ENCODE measurements around the gene LPCAT3.
A peak's percentile ranks its signal among the peaks of the same experiment; 100 is the strongest.

Gene LPCAT3

DNA sequence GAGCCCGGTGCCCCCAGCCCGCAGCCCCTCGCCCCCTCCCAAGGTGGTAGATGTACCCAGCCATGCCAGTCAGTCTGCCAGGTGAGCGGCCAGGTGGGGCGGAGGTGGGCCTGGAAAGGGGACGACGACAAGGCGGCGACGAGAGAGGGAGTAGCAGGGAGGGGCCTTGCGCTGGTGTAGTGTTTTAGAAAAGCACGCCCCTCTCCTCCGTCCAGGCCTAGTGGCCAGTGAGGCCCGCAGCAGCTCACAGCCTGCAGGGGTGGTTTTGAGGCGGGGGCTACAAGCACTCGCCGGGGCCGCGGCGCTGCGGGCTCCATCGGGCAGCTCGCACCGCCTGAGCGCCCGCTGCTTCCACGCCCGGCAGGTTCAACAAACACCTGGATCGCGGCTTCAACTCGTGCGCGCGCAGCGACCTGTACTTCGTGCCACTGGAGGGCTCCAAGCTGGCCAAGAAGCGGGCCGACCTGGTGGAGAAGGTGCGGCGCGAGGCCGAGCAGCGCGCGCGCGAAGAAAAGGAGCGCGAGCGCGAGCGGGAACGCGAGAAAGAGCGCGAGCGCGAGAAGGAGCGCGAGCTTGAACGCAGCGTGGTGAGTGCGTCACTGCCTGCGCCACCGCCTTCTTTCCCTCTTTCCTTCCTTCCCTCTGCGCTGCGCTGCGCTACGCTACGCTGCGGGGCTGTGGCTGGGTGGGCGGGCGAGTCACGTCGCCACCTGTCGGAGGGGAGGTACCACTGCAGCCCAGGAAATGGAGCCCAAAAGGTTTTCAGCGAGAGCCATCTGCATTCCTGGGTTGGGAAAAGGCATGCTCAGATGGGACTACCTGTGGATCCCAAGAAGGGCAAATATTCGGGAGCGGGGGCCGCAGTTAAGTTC, 80.6 kb downstream of the LPCAT3 start:
- peak; percentile 98 for DNase-seq (ENCODE audit: low spot score)

DNA sequence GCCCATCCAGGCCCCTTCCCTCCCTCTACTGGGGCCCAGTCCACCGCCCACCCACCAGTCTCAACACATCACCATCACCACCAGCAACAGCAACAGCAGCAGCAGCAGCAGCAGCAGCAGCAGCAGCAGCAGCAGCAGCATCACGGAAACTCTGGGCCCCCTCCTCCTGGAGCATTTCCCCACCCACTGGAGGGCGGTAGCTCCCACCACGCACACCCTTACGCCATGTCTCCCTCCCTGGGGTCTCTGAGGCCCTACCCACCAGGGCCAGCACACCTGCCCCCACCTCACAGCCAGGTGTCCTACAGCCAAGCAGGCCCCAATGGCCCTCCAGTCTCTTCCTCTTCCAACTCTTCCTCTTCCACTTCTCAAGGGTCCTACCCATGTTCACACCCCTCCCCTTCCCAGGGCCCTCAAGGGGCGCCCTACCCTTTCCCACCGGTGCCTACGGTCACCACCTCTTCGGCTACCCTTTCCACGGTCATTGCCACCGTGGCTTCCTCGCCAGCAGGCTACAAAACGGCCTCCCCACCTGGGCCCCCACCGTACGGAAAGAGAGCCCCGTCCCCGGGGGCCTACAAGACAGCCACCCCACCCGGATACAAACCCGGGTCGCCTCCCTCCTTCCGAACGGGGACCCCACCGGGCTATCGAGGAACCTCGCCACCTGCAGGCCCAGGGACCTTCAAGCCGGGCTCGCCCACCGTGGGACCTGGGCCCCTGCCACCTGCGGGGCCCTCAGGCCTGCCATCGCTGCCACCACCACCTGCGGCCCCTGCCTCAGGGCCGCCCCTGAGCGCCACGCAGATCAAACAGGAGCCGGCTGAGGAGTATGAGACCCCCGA, 81.4 kb downstream of the LPCAT3 start:
- DNase-seq (ENCODE audit: low spot score), result no peak

DNA sequence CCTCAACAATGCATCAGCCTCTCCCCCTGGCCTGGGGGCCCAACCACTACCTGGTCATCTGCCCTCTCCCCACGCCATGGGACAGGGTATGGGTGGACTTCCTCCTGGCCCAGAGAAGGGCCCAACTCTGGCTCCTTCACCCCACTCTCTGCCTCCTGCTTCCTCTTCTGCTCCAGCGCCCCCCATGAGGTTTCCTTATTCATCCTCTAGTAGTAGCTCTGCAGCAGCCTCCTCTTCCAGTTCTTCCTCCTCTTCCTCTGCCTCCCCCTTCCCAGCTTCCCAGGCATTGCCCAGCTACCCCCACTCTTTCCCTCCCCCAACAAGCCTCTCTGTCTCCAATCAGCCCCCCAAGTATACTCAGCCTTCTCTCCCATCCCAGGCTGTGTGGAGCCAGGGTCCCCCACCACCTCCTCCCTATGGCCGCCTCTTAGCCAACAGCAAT, 82.1 kb downstream of the LPCAT3 start:
- no peak for DNase-seq (ENCODE audit: low spot score)

DNA sequence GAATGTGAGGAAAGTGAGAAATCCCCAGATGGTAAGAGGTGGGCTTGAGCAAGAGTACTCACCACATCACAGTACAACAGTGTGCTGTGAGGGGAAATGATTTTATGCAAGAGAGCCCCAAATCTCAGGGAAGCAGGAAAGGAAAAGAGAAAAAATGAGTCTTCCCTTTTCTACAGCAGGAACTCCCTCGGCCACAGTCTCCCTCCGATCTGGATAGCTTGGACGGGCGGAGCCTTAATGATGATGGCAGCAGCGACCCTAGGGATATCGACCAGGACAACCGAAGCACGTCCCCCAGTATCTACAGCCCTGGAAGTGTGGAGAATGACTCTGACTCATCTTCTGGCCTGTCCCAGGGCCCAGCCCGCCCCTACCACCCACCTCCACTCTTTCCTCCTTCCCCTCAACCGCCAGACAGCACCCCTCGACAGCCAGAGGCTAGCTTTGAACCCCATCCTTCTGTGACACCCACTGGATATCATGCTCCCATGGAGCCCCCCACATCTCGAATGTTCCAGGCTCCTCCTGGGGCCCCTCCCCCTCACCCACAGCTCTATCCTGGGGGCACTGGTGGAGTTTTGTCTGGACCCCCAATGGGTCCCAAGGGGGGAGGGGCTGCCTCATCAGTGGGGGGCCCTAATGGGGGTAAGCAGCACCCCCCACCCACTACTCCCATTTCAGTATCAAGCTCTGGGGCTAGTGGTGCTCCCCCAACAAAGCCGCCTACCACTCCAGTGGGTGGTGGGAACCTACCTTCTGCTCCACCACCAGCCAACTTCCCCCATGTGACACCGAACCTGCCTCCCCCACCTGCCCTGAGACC, 82.7 kb downstream of the LPCAT3 start:
- DNase-seq (ENCODE audit: low spot score), result no peak

DNA sequence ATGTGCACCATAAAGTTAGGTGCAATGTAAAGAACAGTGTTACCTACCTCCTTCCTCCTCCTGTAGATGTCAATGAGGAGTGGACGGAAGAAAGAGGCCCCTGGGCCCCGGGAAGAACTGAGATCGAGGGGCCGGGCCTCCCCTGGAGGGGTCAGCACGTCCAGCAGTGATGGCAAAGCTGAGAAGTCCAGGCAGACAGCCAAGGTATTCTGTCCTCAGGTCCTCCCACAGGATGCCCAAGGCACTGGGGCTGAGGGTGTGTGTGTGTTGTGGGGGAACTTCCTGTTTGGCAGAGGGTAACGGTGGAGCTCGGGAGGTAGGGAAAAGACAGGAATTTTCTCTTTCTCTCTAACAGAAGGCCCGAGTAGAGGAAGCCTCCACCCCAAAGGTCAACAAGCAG, 84.2 kb downstream of the LPCAT3 start:
- DNase-seq (ENCODE audit: low spot score), result no peak

DNA sequence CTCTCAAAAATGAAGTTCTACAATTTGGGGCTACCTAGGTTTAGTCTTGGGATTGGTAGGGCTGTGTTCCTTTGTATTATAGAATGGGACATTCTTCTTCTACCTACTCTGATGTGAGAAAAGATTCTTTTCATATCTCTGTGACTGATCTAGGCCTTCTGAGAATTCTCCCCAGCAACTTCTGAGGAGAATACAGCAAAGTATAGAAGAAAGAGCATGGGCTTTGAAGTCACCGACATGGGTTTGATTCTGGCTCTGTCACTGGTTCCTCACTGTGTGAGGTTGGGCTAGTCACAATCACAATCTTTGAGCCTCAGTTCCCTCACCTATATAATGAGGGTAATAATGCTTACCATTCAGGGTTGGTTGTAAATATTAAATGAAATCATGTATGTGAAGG, 85.5 kb downstream of the LPCAT3 start:
- no peak for DNase-seq (ENCODE audit: low spot score)

DNA sequence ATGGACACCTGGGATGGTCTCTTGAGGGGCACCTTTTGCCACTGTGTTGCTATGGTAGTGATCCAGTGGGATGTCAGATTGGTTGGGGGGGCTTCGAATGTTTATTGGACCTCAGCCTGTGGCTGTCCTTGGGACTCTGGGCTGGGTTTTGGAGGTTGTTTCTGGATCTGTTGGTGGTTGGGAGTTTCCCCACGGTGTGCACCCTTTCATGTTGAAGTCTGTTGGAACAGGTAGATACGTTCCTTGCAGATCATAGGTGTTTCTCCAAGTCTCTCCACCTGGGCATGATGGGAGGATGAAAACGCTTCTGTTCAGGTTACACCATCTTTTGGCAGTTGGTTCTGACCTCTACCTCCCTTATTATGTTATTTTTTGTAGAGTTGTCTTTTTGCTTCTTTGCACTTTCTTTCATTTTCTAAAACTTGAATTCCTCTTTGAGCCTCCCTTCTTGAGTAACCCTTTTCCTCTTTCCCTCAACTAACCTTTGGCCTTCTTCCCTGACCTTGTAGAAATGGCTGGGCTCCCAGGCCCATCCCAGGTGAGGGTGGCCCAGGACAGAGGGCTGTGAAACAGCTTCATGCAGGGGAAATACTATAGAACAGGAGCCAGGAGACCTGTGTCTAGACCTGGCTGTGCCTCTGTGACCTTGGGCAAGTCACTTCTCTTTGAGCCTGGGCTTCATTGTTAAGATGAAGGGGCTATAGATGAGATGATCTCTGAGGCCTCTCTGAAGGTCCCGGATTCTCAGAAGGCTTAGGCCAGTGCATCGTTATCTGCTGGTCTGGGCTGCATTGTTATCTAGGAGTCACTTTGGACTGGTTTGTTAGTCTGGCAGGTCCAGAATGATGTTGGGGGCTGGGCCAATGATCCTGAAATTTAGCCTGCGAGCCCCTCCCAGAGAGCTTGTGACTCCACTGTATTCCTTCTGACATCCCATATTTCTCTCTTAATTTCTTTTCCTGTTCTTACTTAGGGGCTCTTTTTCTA, 88.5 kb downstream of the LPCAT3 start:
- DNase-seq (ENCODE audit: low spot score), result no peak

DNA sequence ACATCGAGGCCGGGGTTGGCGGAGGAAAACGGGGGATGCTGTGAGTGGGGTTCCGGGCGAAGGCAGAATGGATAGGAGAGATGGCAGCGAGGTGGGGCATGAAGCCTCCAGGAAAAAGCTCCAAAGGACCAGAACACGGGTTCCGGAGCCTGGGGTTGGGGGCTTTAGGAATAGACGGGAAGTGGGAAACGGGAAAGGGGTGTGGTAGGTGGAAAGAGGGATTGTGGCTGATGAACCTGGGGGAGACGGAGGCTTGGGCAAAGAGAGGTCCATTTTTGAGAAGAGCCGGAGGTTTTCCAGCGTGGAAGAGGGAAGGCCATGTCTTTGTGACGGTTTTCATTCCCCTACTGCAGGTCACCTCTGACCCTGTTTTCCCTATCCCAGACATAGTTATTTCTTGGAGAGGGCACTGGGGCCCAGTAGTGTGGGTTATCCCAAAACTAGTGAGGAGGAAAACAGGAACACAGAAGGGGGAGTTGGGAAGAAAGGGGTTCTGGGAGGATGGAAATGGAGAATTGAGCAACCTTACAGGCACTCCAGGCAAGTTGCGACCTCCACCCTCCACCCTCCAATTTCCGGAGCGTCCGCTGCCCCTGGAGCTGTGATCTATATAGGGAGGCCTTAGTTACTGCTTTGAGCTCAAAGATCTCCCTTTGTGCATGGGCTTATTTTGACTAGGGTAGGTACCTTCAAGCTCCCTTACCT, 89.4 kb downstream of the LPCAT3 start:
- DNase-seq (ENCODE audit: low spot score), result no peak

- DNase-seq (ENCODE audit: low spot score), result no peak
These were observed 90.1 kb downstream of the LPCAT3 start for GRCh38 chr12:6928022-6928702.

DNA sequence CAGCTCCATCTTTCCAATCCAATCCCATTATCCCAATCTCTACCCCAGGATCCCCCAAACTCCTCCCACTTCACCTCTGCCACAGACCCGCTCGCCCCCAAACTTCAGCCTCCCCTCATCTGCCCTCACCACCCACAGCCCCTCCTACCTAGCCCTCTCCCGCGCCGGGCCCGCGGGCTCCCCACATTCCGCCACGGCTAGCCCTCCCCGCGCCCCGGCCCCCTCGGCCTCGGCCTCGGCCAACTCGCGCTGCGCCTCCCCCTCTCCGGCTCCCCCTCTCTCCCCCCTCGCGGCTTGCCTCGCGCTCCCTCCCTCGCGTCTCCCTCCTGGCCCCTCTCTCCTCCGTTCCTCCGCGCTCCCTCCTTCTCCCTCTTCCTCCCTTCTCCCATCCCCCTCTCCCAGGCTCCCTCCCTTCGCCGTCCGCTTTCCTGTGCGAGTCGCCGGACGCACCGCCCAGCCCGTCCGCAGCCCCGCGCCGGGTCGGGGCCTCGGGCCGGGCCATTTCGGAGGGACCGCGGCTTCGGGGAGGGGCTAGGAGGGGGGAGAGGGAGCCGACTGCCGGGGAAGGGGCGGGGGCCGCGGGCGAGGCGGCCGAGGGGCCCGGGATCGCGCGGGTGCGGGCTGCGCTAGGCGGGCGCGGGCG, 90.8 kb downstream of the LPCAT3 start, which contains the start of gene ATN1:
ATN1 (plus strand) TSS at position 581 of the 643 bp plus-strand sequence. CDS start 6,043 bp downstream, outside the sequence.
- DNase-seq (ENCODE audit: low spot score), result peak; percentile 86

Small RNA genes within 50 kb of the gene (small RNA-seq; reads per million reads assigned to genes)
- 0 reads per million in 2 experiments for gene AC006512.1
- gene MIR141, result 0.10 to 4.9 reads per million in 2 experiments
- gene MIR200C, result 0.13 to 0.58 reads per million in 2 experiments
- 0 reads per million in 2 experiments for gene RNU7-1
- gene SCARNA12, result 0.35 to 2.3 reads per million in 2 experiments
